ENCODE data around the gene KCNJ6. TPM values are rescaled to one million over a fixed set of nuclear protein-coding genes. Genes with fewer than 3 reads are reported as not detected.
A peak's percentile ranks its signal among the peaks of the same experiment; 100 is the strongest.

KCNJ6 gene
- total RNA-seq, 1 experiment from 2014 or later: not detected

DNA sequence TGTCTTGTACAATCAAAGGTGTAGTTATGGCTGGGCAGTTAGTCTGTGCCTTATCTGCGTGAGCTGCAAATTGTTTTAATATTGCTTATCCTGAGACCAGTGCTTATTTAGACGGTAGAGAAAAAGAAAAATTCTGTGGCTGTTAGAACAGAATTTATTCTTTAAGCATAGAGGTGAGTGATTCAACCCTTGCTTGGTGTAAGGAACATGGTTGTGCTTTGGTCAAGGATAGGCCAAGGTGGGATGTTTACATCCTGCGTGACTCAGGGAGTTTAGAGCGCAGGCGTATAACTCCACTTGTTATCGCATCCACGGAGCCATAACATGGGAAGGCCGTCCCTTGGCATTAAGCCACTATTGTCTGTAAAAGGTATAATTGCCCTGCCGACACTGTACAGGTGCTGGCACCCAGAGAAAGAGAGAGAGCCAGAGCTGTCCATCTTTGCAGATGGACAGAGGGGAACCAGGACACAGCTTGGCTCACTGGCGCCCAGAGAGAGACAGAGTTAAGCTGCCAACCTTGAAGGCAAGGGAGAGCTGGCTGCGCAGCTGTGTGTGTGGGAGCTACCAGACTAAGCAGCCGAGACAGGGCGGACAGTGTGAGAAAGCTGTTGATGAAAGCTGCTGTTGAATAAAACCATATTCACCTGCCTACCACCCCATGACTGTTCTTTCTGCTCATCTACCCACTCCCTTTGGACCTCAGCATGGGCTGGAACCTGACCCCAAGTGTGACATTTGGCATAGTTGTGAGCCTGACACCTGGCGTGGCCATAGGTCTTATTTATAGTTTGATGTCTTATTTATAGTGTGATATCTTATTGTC lies 349.3 kb downstream of the KCNJ6 start:
- ChIA-PET POLR2A (ENCODE audit: low non-redundant PET) (no interaction called here), CTCF (no interaction called here)
- H3K9me3 ChIP-seq (ENCODE audit: low read depth, low read length, poor library complexity, severe bottlenecking): no peaks in the 10 kb centered on the region
- intact Hi-C loops (cut with micrococcal nuclease; ENCODE audit: unreplicated experiment): loop anchor here (10.0 kb wide), 1 partner anchor 202 kb away; the partner anchor contains the start of gene DYRK1A
- peaks cover 12% of the 10 kb centered on the region for H3K4me1 ChIP-seq (ENCODE audit: insufficient read depth, low read length, poor library complexity, severe bottlenecking)
- TF ChIP-seq, protein P1, sequence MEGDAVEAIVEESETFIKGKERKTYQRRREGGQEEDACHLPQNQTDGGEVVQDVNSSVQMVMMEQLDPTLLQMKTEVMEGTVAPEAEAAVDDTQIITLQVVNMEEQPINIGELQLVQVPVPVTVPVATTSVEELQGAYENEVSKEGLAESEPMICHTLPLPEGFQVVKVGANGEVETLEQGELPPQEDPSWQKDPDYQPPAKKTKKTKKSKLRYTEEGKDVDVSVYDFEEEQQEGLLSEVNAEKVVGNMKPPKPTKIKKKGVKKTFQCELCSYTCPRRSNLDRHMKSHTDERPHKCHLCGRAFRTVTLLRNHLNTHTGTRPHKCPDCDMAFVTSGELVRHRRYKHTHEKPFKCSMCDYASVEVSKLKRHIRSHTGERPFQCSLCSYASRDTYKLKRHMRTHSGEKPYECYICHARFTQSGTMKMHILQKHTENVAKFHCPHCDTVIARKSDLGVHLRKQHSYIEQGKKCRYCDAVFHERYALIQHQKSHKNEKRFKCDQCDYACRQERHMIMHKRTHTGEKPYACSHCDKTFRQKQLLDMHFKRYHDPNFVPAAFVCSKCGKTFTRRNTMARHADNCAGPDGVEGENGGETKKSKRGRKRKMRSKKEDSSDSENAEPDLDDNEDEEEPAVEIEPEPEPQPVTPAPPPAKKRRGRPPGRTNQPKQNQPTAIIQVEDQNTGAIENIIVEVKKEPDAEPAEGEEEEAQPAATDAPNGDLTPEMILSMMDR (conservative IDR thresholded peaks at IDR 0.05; ENCODE audit: low read depth, low read length): no peak
- BruUV-seq (replicated peaks): no TSS peak
- no peaks in the 10 kb centered on the region for H3K27me3 ChIP-seq (replicated peaks; ENCODE audit: insufficient read depth, low read depth, low read length, poor library complexity)
- H3K4me3 ChIP-seq (ENCODE audit: low read depth, low read length, poor library complexity, severe bottlenecking): no peak overlapping the region
- H3K36me3 ChIP-seq (ENCODE audit: insufficient read depth, low read length, poor library complexity, severe bottlenecking): no peaks in the 10 kb centered on the region
- DNase-seq (ENCODE audit: low spot score): no peak
- no peak overlapping the region for H3K27ac ChIP-seq (ENCODE audit: low read depth, low read length, poor library complexity, severe bottlenecking)

- intact Hi-C loops (cut with micrococcal nuclease; ENCODE audit: unreplicated experiment): loop anchor here (10.0 kb wide), 1 partner anchor 201 kb away; the partner anchor contains the start of gene DYRK1A
- no peaks in the 10 kb centered on the region for H3K27me3 ChIP-seq (replicated peaks; ENCODE audit: insufficient read depth, low read depth, low read length, poor library complexity)
These were observed 350.6 kb downstream of the KCNJ6 start for GRCh38 chr21:37565530-37566223.

GRCh38 chr21:37564924-37565529 lies 351.2 kb downstream of the KCNJ6 start:
- Histone ChIP-seq H3K27me3 (replicated peaks; ENCODE audit: insufficient read depth, low read depth, low read length, poor library complexity) (no peaks in the 10 kb centered on the region), H3K36me3 (ENCODE audit: insufficient read depth, low read length, poor library complexity, severe bottlenecking) (no peaks in the 10 kb centered on the region), H3K9me3 (ENCODE audit: low read depth, low read length, poor library complexity, severe bottlenecking) (no peaks in the 10 kb centered on the region), H3K4me3 (ENCODE audit: low read depth, low read length, poor library complexity, severe bottlenecking) (peak overlapping the region; percentile 56), H3K27ac (ENCODE audit: low read depth, low read length, poor library complexity, severe bottlenecking) (peak overlapping the region; percentile 86), H3K4me1 (ENCODE audit: insufficient read depth, low read length, poor library complexity, severe bottlenecking) (peaks cover 12% of the 10 kb centered on the region)
- BruUV-seq (replicated peaks): no TSS peak
- TF ChIP-seq EZH2 (IDR thresholded peaks at IDR 0.05; ENCODE audit: borderline replicate concordance, low read depth, low read length, poor library complexity, severe bottlenecking): no peak
- TF ChIP-seq, protein P1 (conservative IDR thresholded peaks at IDR 0.05; ENCODE audit: low read depth, low read length): no peak
- no peak for DNase-seq (ENCODE audit: low spot score)
- ChIA-PET POLR2A (ENCODE audit: low non-redundant PET) (no interaction called here), CTCF (interaction anchor here (1.2 kb wide), 1 partner anchor 147 kb away, joined by 4 read pairs; no protein-coding TSS in a partner anchor)
- intact Hi-C loops (cut with micrococcal nuclease; ENCODE audit: unreplicated experiment): loop anchor here (10.0 kb wide), 1 partner anchor 200 kb away; the partner anchor contains the start of gene DYRK1A

More at GRCh38 chr21:37565530-37566223, 350.6 kb downstream of the KCNJ6 start:
- Histone ChIP-seq H3K36me3 (ENCODE audit: insufficient read depth, low read length, poor library complexity, severe bottlenecking) (no peaks in the 10 kb centered on the region), H3K4me3 (ENCODE audit: low read depth, low read length, poor library complexity, severe bottlenecking) (no peak overlapping the region), H3K4me1 (ENCODE audit: insufficient read depth, low read length, poor library complexity, severe bottlenecking) (peaks cover 12% of the 10 kb centered on the region), H3K27ac (ENCODE audit: low read depth, low read length, poor library complexity, severe bottlenecking) (no peak overlapping the region), H3K9me3 (ENCODE audit: low read depth, low read length, poor library complexity, severe bottlenecking) (no peaks in the 10 kb centered on the region)
- TF ChIP-seq EZH2 (IDR thresholded peaks at IDR 0.05; ENCODE audit: borderline replicate concordance, low read depth, low read length, poor library complexity, severe bottlenecking): no peak
- TF ChIP-seq, protein P1 (conservative IDR thresholded peaks at IDR 0.05; ENCODE audit: low read depth, low read length): 0 out of 2 replicates have a peak, but pooled peaks have one; percentile 16
- BruUV-seq (replicated peaks): no TSS peak
- ChIA-PET CTCF (no interaction called here), POLR2A (ENCODE audit: low non-redundant PET) (no interaction called here)
- DNase-seq (ENCODE audit: low spot score): peak; percentile 45

Data from A673 (cell line).